A549 (cell line): ENCODE results near the gene EML4.

ENCODE experiments used
- CEBPB ChIP-seq, 2 experiments: fragments of >200 bp in 1 of 2; sonication (Bioruptor Twin) in 1 of 2; formaldehyde crosslinking in 1 of 2; IDR thresholded peaks; 2 replicates each; pipeline ENCODE4 v1.6.1; 2012 to 2016
- CHD2 ChIP-seq: fragments of 150-350 bp; IDR thresholded peaks from 2 replicates; pipeline ENCODE4 v1.6.1; 2014; ENCODE audit warnings: low read length; ENCODE audit not compliant: partially characterized antibody
- FOSL2 ChIP-seq, 2 experiments: fragments of 450-650 bp in 1 of 2; fragments of >200 bp in 1 of 2; sonication (Bioruptor Twin) in 1 of 2; formaldehyde crosslinking; IDR thresholded peaks; 2 replicates each; pipeline versions ENCODE4 v1.5.0 to v1.6.1; 2016 to 2020; ENCODE audit warnings: mild to moderate bottlenecking in 1 of 2, moderate library complexity in 1 of 2
- HOXA7 ChIP-seq: fragments of 250-450 bp; sonication (Bioruptor Pico); IDR thresholded peaks from 2 replicates; pipeline ENCODE4 v1.5.0; 2020; ENCODE audit warnings: mild to moderate bottlenecking, moderate library complexity
- JUN ChIP-seq, 2 experiments: fragments of >200 bp; sonication (Bioruptor Twin); formaldehyde crosslinking; IDR thresholded peaks; 2 replicates in 1 of 2; 3 replicates in 1 of 2; pipeline ENCODE4 v1.6.1; 2016 to 2017
- POLR2A ChIP-seq: IDR thresholded peaks from 2 replicates; pipeline ENCODE4 v1.6.1; 2012; ENCODE audit warnings: mild to moderate bottlenecking, low read length
- POLR2AphosphoS2 ChIP-seq: conservative IDR thresholded peaks from 2 replicates; pipeline ENCODE4 v1.6.1; 2012; ENCODE audit warnings: low read length, improper control_type of control experiment, inconsistent platforms
- RAD21 ChIP-seq, 2 experiments: fragments of >200 bp in 1 of 2; sonication (Bioruptor Twin) in 1 of 2; formaldehyde crosslinking in 1 of 2; IDR thresholded peaks in 1 of 2; conservative IDR thresholded peaks in 1 of 2; 2 replicates in 1 of 2; 3 replicates in 1 of 2; pipeline ENCODE4 v1.6.1; 2012 to 2018; ENCODE audit warnings: inconsistent platforms in 1 of 2
- RFX5 ChIP-seq: fragments of 450-650 bp; IDR thresholded peaks from 2 replicates; pipeline ENCODE4 v1.7.1; 2014; ENCODE audit warnings: antibody characterized with exemption, mild to moderate bottlenecking, moderate library complexity
- TF ChIP-seq, protein P1 (sequence below): fragments of >200 bp; sonication (Bioruptor Twin); formaldehyde crosslinking; IDR thresholded peaks from 3 replicates; pipeline ENCODE4 v1.5.1; 2016
- TF ChIP-seq, protein P2 (sequence below): fragments of 250-450 bp; sonication (Bioruptor Pico); IDR thresholded peaks from 2 replicates; pipeline ENCODE4 v1.5.0; 2020; ENCODE audit warnings: low read depth, mild to moderate bottlenecking, moderate library complexity
- TF ChIP-seq, protein P3 (sequence below): fragments of 250-450 bp; sonication (Bioruptor Pico); IDR thresholded peaks from 2 replicates; pipeline ENCODE4 v1.5.0; 2021; ENCODE audit warnings: mild to moderate bottlenecking, moderate library complexity, borderline replicate concordance

DNA sequence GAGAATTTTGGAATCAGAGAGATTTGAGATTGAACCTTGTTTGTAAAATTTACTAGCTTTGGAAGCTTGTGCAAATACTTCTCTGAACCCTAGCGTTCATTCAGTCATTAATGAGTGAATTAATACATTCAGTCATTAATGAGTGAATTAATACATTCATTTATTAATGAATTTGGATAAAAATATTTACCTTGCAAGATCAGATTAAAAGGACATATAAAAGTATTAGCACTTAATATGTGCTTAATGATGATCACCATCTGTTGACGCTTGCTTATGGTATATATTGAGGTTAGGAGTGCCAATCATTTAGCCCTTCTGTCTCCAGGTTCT lies 26.9 kb downstream of the EML4 start:
- no peak for TF ChIP-seq CEBPB (IDR thresholded peaks at IDR 0.05)
- TF ChIP-seq HOXA7: no peak
- TF ChIP-seq, protein P1, sequence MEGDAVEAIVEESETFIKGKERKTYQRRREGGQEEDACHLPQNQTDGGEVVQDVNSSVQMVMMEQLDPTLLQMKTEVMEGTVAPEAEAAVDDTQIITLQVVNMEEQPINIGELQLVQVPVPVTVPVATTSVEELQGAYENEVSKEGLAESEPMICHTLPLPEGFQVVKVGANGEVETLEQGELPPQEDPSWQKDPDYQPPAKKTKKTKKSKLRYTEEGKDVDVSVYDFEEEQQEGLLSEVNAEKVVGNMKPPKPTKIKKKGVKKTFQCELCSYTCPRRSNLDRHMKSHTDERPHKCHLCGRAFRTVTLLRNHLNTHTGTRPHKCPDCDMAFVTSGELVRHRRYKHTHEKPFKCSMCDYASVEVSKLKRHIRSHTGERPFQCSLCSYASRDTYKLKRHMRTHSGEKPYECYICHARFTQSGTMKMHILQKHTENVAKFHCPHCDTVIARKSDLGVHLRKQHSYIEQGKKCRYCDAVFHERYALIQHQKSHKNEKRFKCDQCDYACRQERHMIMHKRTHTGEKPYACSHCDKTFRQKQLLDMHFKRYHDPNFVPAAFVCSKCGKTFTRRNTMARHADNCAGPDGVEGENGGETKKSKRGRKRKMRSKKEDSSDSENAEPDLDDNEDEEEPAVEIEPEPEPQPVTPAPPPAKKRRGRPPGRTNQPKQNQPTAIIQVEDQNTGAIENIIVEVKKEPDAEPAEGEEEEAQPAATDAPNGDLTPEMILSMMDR: no peak
- TF ChIP-seq RFX5: no peak
- TF ChIP-seq POLR2AphosphoS2: no peak
- no peak for TF ChIP-seq FOSL2 (IDR thresholded peaks at IDR 0.05)
- no peak for TF ChIP-seq FOSL2 (CRISPR knock-in tag; IDR thresholded peaks at IDR 0.05)
- TF ChIP-seq POLR2A: no peak
- TF ChIP-seq, protein P2, sequence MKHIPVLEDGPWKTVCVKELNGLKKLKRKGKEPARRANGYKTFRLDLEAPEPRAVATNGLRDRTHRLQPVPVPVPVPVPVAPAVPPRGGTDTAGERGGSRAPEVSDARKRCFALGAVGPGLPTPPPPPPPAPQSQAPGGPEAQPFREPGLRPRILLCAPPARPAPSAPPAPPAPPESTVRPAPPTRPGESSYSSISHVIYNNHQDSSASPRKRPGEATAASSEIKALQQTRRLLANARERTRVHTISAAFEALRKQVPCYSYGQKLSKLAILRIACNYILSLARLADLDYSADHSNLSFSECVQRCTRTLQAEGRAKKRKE (CRISPR knock-in tag): no peak
- no peak for TF ChIP-seq RAD21 (conservative IDR thresholded peaks at IDR 0.05 in 1 of 2, IDR thresholded peaks at IDR 0.05 in 1 of 2)
- no peak for TF ChIP-seq CHD2
- TF ChIP-seq JUN (IDR thresholded peaks at IDR 0.05): no peak
- TF ChIP-seq, protein P3, sequence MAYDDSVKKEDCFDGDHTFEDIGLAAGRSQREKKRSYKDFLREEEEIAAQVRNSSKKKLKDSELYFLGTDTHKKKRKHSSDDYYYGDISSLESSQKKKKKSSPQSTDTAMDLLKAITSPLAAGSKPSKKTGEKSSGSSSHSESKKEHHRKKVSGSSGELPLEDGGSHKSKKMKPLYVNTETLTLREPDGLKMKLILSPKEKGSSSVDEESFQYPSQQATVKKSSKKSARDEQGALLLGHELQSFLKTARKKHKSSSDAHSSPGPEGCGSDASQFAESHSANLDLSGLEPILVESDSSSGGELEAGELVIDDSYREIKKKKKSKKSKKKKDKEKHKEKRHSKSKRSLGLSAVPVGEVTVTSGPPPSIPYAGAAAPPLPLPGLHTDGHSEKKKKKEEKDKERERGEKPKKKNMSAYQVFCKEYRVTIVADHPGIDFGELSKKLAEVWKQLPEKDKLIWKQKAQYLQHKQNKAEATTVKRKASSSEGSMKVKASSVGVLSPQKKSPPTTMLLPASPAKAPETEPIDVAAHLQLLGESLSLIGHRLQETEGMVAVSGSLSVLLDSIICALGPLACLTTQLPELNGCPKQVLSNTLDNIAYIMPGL (CRISPR knock-in tag): no peak
